ENCODE data around the gene MCC. TPM values are rescaled to one million over a fixed set of nuclear protein-coding genes. Genes with fewer than 3 reads are reported as not detected.
A peak's percentile ranks its signal among the peaks of the same experiment; 100 is the strongest.

Gene MCC
- total RNA-seq, 4 donors from 2014 or later, result 17.0 to 24.8 (median 21.0) TPM

- DNase-seq (ENCODE audit: extremely low spot score), result no peak
- no peak for TF ChIP-seq EP300 (IDR thresholded peaks at IDR 0.05)
- no peak for TF ChIP-seq POLR2AphosphoS5 (IDR thresholded peaks at IDR 0.05)
- no peak for TF ChIP-seq POLR2A (IDR thresholded peaks at IDR 0.05; ENCODE audit: low read depth)
- no peaks in the 10 kb centered on the region for H3K27me3 ChIP-seq
- peaks cover 4 to 10% (median 7%) of the 10 kb centered on the region in 4 donors for H3K4me1 ChIP-seq
- H3K36me3 ChIP-seq, result peaks cover 9 to 32% (median 20%) of the 10 kb centered on the region in 4 donors
- H3K4me3 ChIP-seq, result no peak overlapping the region
- no peak overlapping the region for H3K27ac ChIP-seq (replicated peaks in 1 of 4)
- WGBS, result 86% methylated on average over 4 of the region's 4 CpGs
- intact Hi-C loops (cut with DNase I), result loop anchor here (2.0 to 10.0 kb wide), 4 partner anchors 334 to 608 kb away; partner anchors contain the start of gene YTHDC2
- H3K9me3 ChIP-seq, result no peaks in the 10 kb centered on the region
These were observed 491.4 kb downstream of the MCC start for GRCh38 chr5:112996830-112997374.

DNA sequence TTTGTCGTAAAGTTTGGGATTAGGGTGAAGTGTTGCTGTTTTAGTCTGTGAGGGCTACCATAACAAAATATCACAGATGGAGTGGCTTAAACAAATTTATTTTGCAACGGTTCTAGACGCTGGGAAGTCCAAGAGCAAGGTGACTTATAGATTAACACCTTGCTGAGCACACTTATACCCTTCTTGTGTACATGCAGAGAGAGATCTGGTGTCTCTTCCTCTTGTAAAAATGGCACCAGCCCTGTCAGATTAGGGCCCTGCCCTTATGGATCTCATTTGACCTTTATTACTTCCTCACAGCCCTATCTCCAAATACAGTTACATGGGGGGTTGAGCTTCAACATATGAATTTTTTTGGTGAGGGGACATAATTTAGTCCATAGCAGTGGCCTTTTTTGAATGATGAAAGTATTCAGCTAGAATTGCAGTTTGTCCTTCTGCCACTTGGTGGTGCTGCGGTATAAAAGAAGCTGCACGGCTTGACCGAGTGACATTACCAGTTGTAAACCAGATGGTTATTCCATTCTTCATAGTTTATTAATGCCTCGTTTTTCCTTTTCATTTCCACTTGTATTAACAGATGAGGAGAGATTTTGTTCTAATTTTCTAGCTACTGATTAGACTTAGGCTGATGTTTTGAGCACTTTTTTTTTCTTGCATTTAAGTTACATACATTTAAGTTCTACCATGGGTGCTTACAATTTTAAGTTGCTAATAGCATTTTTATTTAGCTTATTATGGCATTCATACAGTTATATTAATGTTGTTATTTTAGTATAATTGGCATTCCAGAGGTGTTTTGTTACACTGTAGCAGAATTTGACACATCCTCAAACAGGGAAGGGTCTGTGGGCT is 492.3 kb downstream of the MCC start:
- peaks cover 0 to 26% (median 14%) of the 10 kb centered on the region in 4 donors for H3K36me3 ChIP-seq
- DNase-seq (ENCODE audit: extremely low spot score), result peak; percentile 94
- intact Hi-C loops (cut with DNase I), result loop anchor here (2.0 to 10.0 kb wide), 4 partner anchors 335 to 609 kb away; partner anchors contain the start of gene YTHDC2
- H3K27ac ChIP-seq (replicated peaks in 1 of 4), result no peak overlapping the region
- no peaks in the 10 kb centered on the region for H3K9me3 ChIP-seq
- no peaks in the 10 kb centered on the region for H3K27me3 ChIP-seq
- peaks cover 4 to 10% (median 7%) of the 10 kb centered on the region in 4 donors for H3K4me1 ChIP-seq
- no peak for TF ChIP-seq POLR2A (IDR thresholded peaks at IDR 0.05; ENCODE audit: low read depth)
- TF ChIP-seq, protein P1, sequence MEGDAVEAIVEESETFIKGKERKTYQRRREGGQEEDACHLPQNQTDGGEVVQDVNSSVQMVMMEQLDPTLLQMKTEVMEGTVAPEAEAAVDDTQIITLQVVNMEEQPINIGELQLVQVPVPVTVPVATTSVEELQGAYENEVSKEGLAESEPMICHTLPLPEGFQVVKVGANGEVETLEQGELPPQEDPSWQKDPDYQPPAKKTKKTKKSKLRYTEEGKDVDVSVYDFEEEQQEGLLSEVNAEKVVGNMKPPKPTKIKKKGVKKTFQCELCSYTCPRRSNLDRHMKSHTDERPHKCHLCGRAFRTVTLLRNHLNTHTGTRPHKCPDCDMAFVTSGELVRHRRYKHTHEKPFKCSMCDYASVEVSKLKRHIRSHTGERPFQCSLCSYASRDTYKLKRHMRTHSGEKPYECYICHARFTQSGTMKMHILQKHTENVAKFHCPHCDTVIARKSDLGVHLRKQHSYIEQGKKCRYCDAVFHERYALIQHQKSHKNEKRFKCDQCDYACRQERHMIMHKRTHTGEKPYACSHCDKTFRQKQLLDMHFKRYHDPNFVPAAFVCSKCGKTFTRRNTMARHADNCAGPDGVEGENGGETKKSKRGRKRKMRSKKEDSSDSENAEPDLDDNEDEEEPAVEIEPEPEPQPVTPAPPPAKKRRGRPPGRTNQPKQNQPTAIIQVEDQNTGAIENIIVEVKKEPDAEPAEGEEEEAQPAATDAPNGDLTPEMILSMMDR (IDR thresholded peaks at IDR 0.05), result peak; percentile 89 to 95 (median 90)
- H3K4me3 ChIP-seq, result no peak overlapping the region
- WGBS, result 25% methylated on average over 7 of the region's 7 CpGs

DNA sequence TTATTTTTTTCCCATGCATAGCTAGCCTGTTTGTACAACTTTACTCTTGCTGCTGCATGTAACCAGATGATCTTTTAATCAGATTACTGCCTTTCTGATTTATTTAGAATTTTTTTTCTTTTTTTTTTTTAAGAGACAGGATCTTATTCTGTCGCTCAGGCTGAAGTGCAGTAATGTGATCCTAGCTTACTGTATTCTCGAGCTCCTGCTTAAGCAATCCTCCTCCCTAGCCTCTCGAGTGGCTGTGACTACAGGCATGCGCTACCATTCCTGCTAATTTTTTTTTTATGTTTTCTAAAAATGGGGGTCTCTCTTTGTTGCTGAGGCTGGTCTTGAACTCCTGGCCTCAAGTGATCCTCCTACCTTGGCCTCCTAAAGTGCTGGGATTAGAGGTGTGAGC is 502.0 kb downstream of the MCC start:
- Histone ChIP-seq H3K27me3 (no peaks in the 10 kb centered on the region), H3K27ac (replicated peaks in 1 of 4) (no peak overlapping the region), H3K4me3 (no peak overlapping the region), H3K4me1 (peaks cover 0 to 7% (median 0%) of the 10 kb centered on the region in 4 donors), H3K9me3 (no peaks in the 10 kb centered on the region), H3K36me3 (peaks cover 0 to 3% (median 0%) of the 10 kb centered on the region in 4 donors)
- no peak for TF ChIP-seq POLR2A (IDR thresholded peaks at IDR 0.05; ENCODE audit: low read depth)
- no peak for TF ChIP-seq POLR2AphosphoS5 (IDR thresholded peaks at IDR 0.05)
- no peak for TF ChIP-seq EP300 (IDR thresholded peaks at IDR 0.05)
- TF ChIP-seq, protein P1 (IDR thresholded peaks at IDR 0.05), result no peak
- WGBS, result 95% methylated on average over 4 of the region's 4 CpGs
- intact Hi-C loops (cut with DNase I), result no loop called here
- DNase-seq (ENCODE audit: extremely low spot score), result no peak

GRCh38 chr5:112983363-112983762 is 504.9 kb downstream of the MCC start:
- no peaks in the 10 kb centered on the region for H3K9me3 ChIP-seq
- intact Hi-C loops (cut with DNase I), result no loop called here
- peaks cover 0 to 3% (median 0%) of the 10 kb centered on the region in 4 donors for H3K36me3 ChIP-seq
- H3K4me3 ChIP-seq, result no peak overlapping the region
- WGBS, result 84% methylated on average over 2 of the region's 2 CpGs
- no peak for DNase-seq (ENCODE audit: extremely low spot score)
- no peak for TF ChIP-seq POLR2AphosphoS5 (IDR thresholded peaks at IDR 0.05)
- TF ChIP-seq EP300 (IDR thresholded peaks at IDR 0.05), result no peak
- TF ChIP-seq POLR2A (IDR thresholded peaks at IDR 0.05; ENCODE audit: low read depth), result no peak
- TF ChIP-seq, protein P1 (IDR thresholded peaks at IDR 0.05), result no peak
- H3K4me1 ChIP-seq, result peaks cover 8 to 21% (median 17%) of the 10 kb centered on the region in 4 donors
- no peak overlapping the region for H3K27ac ChIP-seq (replicated peaks in 1 of 4)
- H3K27me3 ChIP-seq, result no peaks in the 10 kb centered on the region

- Histone ChIP-seq H3K27ac (replicated peaks in 1 of 4) (no peak overlapping the region), H3K4me1 (peaks cover 20 to 37% (median 31%) of the 10 kb centered on the region in 4 donors), H3K27me3 (no peaks in the 10 kb centered on the region), H3K4me3 (no peak overlapping the region), H3K9me3 (no peaks in the 10 kb centered on the region), H3K36me3 (peaks cover 0 to 3% (median 0%) of the 10 kb centered on the region in 4 donors)
- no peak for DNase-seq (ENCODE audit: extremely low spot score)
- TF ChIP-seq POLR2A (IDR thresholded peaks at IDR 0.05; ENCODE audit: low read depth) (no peak), EP300 (IDR thresholded peaks at IDR 0.05) (no peak)
- WGBS, result 89% methylated on average over 3 of the region's 3 CpGs
- intact Hi-C loops (cut with DNase I), result loop anchor here (5.0 kb wide), 1 partner anchor 52 kb away; no protein-coding TSS in a partner anchor
These were observed 508.5 kb downstream of the MCC start for GRCh38 chr5:112979723-112980122.
